Fibroblast of pulmonary artery (primary cell): ENCODE measurements around the gene SLC4A5.

Experiments used
- DNase-seq: peaks from one replicate; pipeline ENCODE4 v3.0.0-alpha.2; 2010; ENCODE audit warnings: low read depth
- H3K4me3 ChIP-seq: replicated peaks from 2 replicates; pipeline ENCODE4 v1.5.1; 2011; ENCODE audit warnings: low read depth, mild to moderate bottlenecking, control low read depth, low read length, moderate library complexity
- TF ChIP-seq, protein P1 (sequence below): IDR thresholded peaks from 2 replicates; pipeline ENCODE4 v1.5.1; 2011; ENCODE audit warnings: mild to moderate bottlenecking, control low read depth, low read length, inconsistent platforms; ENCODE audit errors: missing control alignments

The SLC4A5 gene

DNA sequence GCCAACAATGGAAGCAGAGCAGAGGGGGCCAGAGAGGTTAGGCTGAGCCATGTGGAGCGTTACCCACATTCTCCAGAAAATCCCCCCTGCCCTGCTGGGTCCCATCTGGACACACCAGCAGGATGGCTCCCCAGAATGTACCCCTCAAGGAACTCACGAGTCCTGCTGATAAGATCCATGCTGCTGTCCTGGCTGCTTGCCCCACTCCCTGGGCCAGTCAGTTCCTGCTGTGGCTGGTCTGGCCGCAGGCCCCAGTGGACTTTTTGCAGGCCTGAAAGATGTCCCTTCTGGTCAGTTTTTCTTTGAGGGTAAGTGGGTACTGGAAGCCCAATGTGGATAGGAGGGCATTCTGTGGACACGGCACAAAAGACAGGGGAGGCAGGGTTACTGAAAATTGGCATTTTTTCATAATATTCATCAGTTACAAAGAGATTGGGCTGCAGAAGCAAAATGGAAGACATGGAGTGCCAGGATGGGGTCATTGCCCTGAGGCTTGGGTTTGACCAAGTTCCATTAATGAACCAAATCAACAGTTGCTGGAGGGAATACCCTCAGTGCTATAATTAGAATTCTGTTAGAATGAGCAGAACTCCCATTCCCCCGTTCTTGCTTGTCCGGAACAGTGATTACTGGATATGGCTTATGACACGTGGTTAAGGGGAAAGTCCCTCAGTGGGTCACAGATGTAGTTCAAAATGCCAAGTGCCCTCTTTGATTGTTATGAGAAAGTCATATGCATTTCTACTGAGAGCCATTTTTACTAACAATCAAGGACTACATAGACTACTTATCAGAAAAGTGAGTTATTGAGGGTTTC, 38.7 kb downstream of the SLC4A5 start:
- H3K4me3 ChIP-seq = no peak overlapping the region
- TF ChIP-seq, protein P1, sequence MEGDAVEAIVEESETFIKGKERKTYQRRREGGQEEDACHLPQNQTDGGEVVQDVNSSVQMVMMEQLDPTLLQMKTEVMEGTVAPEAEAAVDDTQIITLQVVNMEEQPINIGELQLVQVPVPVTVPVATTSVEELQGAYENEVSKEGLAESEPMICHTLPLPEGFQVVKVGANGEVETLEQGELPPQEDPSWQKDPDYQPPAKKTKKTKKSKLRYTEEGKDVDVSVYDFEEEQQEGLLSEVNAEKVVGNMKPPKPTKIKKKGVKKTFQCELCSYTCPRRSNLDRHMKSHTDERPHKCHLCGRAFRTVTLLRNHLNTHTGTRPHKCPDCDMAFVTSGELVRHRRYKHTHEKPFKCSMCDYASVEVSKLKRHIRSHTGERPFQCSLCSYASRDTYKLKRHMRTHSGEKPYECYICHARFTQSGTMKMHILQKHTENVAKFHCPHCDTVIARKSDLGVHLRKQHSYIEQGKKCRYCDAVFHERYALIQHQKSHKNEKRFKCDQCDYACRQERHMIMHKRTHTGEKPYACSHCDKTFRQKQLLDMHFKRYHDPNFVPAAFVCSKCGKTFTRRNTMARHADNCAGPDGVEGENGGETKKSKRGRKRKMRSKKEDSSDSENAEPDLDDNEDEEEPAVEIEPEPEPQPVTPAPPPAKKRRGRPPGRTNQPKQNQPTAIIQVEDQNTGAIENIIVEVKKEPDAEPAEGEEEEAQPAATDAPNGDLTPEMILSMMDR = no peak
- DNase-seq = no peak

DNA sequence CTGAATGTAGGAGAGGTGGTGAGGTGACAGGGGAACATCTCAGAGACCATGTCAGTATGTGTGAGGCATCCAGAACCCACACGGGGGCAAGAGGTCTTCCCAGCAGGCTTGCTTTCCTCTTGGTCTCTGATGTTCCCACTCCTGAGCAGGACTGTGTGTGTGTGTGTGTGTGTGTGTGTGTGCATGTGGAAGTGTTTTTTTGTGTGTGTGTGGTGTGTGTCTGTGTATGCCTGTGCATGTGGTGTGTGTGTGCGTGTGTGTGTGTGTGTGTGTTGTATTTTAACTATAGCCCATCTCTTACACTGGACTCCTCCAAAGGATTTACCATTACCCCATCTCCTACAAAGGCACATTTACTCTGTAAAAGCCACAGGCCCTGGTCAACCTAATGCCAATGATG, 40.4 kb downstream of the SLC4A5 start:
- TF ChIP-seq, protein P1 = no peak
- H3K4me3 ChIP-seq = no peak overlapping the region
- no peak for DNase-seq

DNA sequence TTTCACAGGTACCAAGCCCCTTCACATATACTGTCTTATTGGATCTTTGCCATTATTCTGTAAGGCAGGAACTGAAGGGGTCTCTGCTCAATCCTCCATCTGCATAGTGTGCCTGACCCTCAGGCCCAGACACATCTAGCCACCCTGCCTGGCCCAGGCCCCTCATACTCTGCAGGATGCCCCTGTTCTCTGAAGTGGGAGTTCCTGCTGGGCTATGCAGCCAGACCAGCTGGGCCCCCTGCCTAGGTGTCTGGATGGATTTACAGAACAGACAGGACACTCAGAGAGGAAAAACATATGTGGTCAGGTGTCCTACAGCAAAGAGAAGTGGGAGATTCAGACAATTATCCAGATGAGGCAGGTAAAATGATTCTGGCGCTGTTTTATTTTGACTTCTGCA, 42.0 kb downstream of the SLC4A5 start:
- no peak for DNase-seq
- H3K4me3 ChIP-seq = no peak overlapping the region
- TF ChIP-seq, protein P1 = no peak

DNA sequence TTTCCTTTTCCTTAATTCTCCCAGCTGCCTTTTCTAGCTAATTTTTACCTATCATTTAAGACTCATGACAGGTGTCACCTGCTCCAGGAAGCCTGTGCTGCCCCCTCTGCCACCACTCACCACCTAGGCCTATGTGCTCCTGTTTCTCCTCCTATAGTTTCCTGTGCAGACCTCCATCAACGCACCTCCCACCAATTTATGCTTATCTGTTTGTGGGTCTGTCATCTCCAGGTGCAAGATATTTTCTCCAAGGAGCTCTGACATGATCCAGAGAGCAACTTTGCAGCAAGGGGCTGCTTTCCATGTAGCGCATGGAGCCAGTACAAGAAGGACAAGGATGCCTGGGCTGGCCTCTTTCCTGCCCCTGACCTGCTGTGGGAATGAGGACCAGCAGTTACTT, 42.7 kb downstream of the SLC4A5 start:
- TF ChIP-seq, protein P1 = no peak
- H3K4me3 ChIP-seq = no peak overlapping the region
- DNase-seq = no peak

DNA sequence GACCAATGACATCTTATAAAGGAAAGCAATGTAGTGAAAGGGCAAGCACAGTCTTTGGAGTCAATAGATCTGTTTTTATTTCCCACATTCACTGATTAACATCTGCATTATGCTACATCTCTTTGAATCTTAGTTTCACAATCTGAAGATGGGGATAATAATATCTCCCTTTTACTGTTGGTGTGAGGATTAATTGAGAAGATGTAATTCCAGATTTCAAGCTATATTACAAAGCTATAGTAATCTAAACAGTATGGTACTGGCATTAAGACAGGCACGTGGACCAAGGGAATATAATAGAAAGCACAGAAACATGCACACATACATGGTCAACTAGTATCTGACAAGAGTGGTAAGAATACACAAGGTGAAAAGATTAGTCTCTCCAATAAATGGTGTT, 45.3 kb downstream of the SLC4A5 start:
- DNase-seq = no peak
- no peak overlapping the region for H3K4me3 ChIP-seq
- TF ChIP-seq, protein P1 = no peak

DNA sequence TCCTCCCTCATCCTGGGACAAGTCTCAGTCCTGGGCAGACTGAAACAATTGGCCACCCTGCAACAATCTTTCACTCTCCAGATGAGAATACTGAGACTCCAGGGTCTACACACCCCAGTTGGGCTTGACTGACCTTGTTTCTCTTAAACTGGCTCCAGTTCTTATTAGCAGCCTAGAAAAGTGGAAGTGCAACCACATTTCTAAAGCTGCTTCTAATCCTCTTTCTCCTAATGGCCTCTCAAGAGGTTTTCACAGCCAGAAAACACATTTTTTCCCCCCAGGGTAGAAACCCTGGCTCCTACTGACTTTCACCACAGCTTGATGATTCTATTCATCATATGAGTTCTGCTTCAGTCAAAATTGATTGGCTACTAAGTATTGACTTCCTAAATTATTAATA, 45.8 kb downstream of the SLC4A5 start:
- no peak overlapping the region for H3K4me3 ChIP-seq
- TF ChIP-seq, protein P1 = no peak
- DNase-seq = no peak
